GM23248 (cell line): ENCODE data around the gene SCGB2A2. TPM values are rescaled to one million over a fixed set of nuclear protein-coding genes. Genes with fewer than 3 reads are reported as not detected.

ENCODE experiments used
- DNase-seq: peaks from one replicate; pipeline ENCODE4 v3.0.0-alpha.2; 2015
- H2AFZ ChIP-seq: fragments of 200-600 bp; sonication (generic); 2 replicates; pipeline ENCODE4 v1.6.1; 2016; ENCODE audit warnings: antibody characterized with exemption
- H3F3A ChIP-seq: fragments of 200-600 bp; sonication (generic); 2 replicates; pipeline ENCODE4 v1.6.1; 2016; ENCODE audit warnings: mild to moderate bottlenecking, antibody characterized with exemption, mixed run types; ENCODE audit not compliant: insufficient read depth
- H3K27ac ChIP-seq: fragments of 200-600 bp; sonication (generic); 2 replicates; pipeline ENCODE4 v1.5.1; 2016; ENCODE audit warnings: mild to moderate bottlenecking
- H3K27me3 ChIP-seq: fragments of 200-600 bp; sonication (generic); replicated peaks from 2 replicates; pipeline ENCODE4 v1.6.1; 2016; ENCODE audit warnings: mild to moderate bottlenecking; ENCODE audit not compliant: insufficient read depth
- H3K36me3 ChIP-seq: fragments of 200-600 bp; sonication (generic); 2 replicates; pipeline ENCODE4 v1.6.1; 2016; ENCODE audit warnings: low read depth, mild to moderate bottlenecking
- H3K4me1 ChIP-seq: fragments of 200-600 bp; sonication (generic); 2 replicates; pipeline ENCODE4 v1.6.1; 2016; ENCODE audit warnings: mild to moderate bottlenecking; ENCODE audit not compliant: insufficient read depth
- H3K4me2 ChIP-seq: fragments of 200-600 bp; sonication (generic); one replicate; pipeline ENCODE4 v1.6.1; 2016; ENCODE audit warnings: mild to moderate bottlenecking; ENCODE audit not compliant: unreplicated experiment
- H3K4me3 ChIP-seq: fragments of 200-600 bp; sonication (generic); 2 replicates; pipeline ENCODE4 v1.5.1; 2016; ENCODE audit warnings: mild to moderate bottlenecking
- H3K79me2 ChIP-seq: fragments of 200-600 bp; sonication (generic); 2 replicates; pipeline ENCODE4 v1.6.1; 2016; ENCODE audit warnings: mild to moderate bottlenecking; ENCODE audit not compliant: insufficient read depth
- H3K9ac ChIP-seq: fragments of 200-600 bp; sonication (generic); 2 replicates; pipeline ENCODE4 v1.6.1; 2016; ENCODE audit warnings: mild to moderate bottlenecking
- H3K9me2 ChIP-seq: fragments of 200-600 bp; sonication (generic); 2 replicates; pipeline ENCODE4 v1.6.1; 2016; ENCODE audit warnings: mixed run types, mild to moderate bottlenecking, moderate library complexity; ENCODE audit not compliant: insufficient read depth
- H3K9me3 ChIP-seq: fragments of 200-600 bp; sonication (generic); one replicate; pipeline ENCODE4 v1.6.1; 2017; ENCODE audit warnings: low read depth
- H4K20me1 ChIP-seq: fragments of 200-600 bp; sonication (generic); 2 replicates; pipeline ENCODE4 v1.6.0; 2016; ENCODE audit not compliant: insufficient read depth
- EZH2 ChIP-seq: fragments of 200-600 bp; sonication (generic); IDR thresholded peaks from 2 replicates; pipeline ENCODE4 v1.6.1; 2018; ENCODE audit warnings: antibody characterized with exemption, mild to moderate bottlenecking; ENCODE audit not compliant: insufficient read depth, poor library complexity, severe bottlenecking
- EZH2phosphoT487 ChIP-seq: fragments of 200-600 bp; sonication (generic); IDR thresholded peaks from 2 replicates; pipeline ENCODE4 v1.6.1; 2018; ENCODE audit warnings: antibody characterized with exemption, moderate library complexity, mild to moderate bottlenecking, low read depth; ENCODE audit not compliant: insufficient read depth
- WGBS, 2 experiments: methylation state at CpG; one replicate each; pipeline ENCODE4 v1.1.6; 2015 to 2017; ENCODE audit warnings: low lambda C conversion rate in 2 of 2, low coverage in 1 of 2; ENCODE audit errors: missing lambda C conversion rate in 2 of 2; 5-methylcytosine and 5-hydroxymethylcytosine counted together
- in situ Hi-C: fragments of 300-500 bp; cut with MboI; formaldehyde crosslinking; loops from 2 replicates; pipeline ENCODE4 v1.15.0; 2020
- polyA plus RNA-seq: library from polyadenylated mRNA; unstranded; fragments of >200 nt; fragmentation: Nextera tagmentation; extraction: Ambion mirVana; gene quantifications from 2 replicates; pipeline ENCODE4 v1.2.1, GENCODE V29; 2016
- total RNA-seq: library from RNA; depleted of rRNA; stranded (reverse); fragments of >200 nt; shearing (Covaris generic); gene quantifications from 2 replicates; pipeline ENCODE4 v1.2.3, GENCODE V29; 2014

SCGB2A2 gene
- total and polyA plus RNA-seq, 2 experiments from 2014 or later = not detected

DNA sequence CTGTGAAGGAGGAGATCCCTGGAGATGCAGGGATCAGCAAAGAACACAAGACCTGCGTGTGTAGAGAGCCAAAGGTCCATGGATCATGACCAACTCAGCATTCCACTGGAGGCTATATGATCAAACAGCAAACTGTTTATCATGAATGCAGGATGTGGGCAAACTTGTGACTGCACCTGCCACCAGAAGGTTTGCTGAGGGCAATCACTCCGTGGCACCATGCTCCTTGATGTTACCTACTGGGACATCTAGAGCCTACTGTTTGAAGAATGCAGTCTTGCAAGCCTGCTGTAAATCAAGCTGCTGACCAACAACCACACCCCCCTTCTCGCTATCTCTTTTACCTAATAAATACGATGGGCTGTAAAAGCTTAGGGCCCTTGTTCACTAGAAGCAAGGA is 18.3 kb upstream of the SCGB2A2 start:
- H3K4me1 ChIP-seq = no peaks in the 10 kb centered on the region
- no peaks in the 10 kb centered on the region for H3F3A ChIP-seq
- no peaks in the 10 kb centered on the region for H3K79me2 ChIP-seq
- H3K9me2 ChIP-seq = no peaks in the 10 kb centered on the region
- H3K27me3 ChIP-seq = no peaks in the 10 kb centered on the region
- no peak overlapping the region for H3K4me3 ChIP-seq
- no peaks in the 10 kb centered on the region for H3K36me3 ChIP-seq
- no peaks in the 10 kb centered on the region for H3K9me3 ChIP-seq
- in situ Hi-C loops = no loop called here
- no peak for DNase-seq
- no peak overlapping the region for H3K27ac ChIP-seq
- no peak overlapping the region for H2AFZ ChIP-seq
- H4K20me1 ChIP-seq = no peaks in the 10 kb centered on the region
- no peak overlapping the region for H3K4me2 ChIP-seq
- H3K9ac ChIP-seq = no peak overlapping the region
- no peak for TF ChIP-seq EZH2phosphoT487
- TF ChIP-seq EZH2 = no peak
- 10 to 15% methylated on average over 4 of the region's 4 CpGs for WGBS, 2 experiments

- no peak for DNase-seq
- H3K4me2 ChIP-seq = no peak overlapping the region
- no peaks in the 10 kb centered on the region for H3K9me2 ChIP-seq
- H3K79me2 ChIP-seq = no peaks in the 10 kb centered on the region
- in situ Hi-C loops = no loop called here
- H3K4me3 ChIP-seq = no peak overlapping the region
- no peaks in the 10 kb centered on the region for H3K36me3 ChIP-seq
- no peak overlapping the region for H3K9ac ChIP-seq
- H3K27me3 ChIP-seq = no peaks in the 10 kb centered on the region
- no peaks in the 10 kb centered on the region for H3K9me3 ChIP-seq
- H3K27ac ChIP-seq = no peak overlapping the region
- TF ChIP-seq EZH2 (no peak), EZH2phosphoT487 (no peak)
- 47 to 53% methylated on average over 3 of the region's 3 CpGs for WGBS, 2 experiments
- no peaks in the 10 kb centered on the region for H3F3A ChIP-seq
- no peak overlapping the region for H2AFZ ChIP-seq
- no peaks in the 10 kb centered on the region for H3K4me1 ChIP-seq
- no peaks in the 10 kb centered on the region for H4K20me1 ChIP-seq
Observed at GRCh38 chr11:62253999-62254542, 15.9 kb upstream of the SCGB2A2 start.

DNA sequence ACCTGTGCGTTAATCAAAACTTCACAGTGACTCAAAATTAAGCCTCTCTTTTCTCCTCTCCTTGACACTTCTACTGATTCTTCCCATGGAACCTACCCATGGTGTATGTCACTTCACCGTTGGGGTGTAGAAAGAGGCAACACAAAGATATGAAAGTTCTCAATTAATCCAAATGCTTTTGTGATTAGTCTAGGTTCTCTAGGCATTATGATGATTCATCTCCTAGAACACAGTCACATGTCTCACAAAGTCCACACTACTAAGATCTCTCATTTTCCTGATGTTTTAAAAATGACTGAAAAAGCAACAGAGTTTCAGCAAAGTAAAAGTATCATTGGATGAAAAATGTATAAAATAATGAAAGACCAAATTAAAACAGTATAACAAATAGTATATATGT is 13.7 kb upstream of the SCGB2A2 start:
- Histone ChIP-seq H3K4me1 (no peaks in the 10 kb centered on the region), H4K20me1 (no peaks in the 10 kb centered on the region), H3F3A (no peaks in the 10 kb centered on the region), H3K9me3 (no peaks in the 10 kb centered on the region), H3K9me2 (no peaks in the 10 kb centered on the region), H3K36me3 (no peaks in the 10 kb centered on the region), H3K27ac (no peak overlapping the region), H3K9ac (no peak overlapping the region), H3K4me3 (no peak overlapping the region), H3K4me2 (no peak overlapping the region), H3K27me3 (no peaks in the 10 kb centered on the region), H3K79me2 (no peaks in the 10 kb centered on the region), H2AFZ (no peak overlapping the region)
- in situ Hi-C loops = no loop called here
- peak; percentile 34 for DNase-seq
- TF ChIP-seq EZH2phosphoT487 (no peak), EZH2 (no peak)
- 28 to 35% methylated on average over 2 of the region's 2 CpGs for WGBS, 2 experiments

DNA sequence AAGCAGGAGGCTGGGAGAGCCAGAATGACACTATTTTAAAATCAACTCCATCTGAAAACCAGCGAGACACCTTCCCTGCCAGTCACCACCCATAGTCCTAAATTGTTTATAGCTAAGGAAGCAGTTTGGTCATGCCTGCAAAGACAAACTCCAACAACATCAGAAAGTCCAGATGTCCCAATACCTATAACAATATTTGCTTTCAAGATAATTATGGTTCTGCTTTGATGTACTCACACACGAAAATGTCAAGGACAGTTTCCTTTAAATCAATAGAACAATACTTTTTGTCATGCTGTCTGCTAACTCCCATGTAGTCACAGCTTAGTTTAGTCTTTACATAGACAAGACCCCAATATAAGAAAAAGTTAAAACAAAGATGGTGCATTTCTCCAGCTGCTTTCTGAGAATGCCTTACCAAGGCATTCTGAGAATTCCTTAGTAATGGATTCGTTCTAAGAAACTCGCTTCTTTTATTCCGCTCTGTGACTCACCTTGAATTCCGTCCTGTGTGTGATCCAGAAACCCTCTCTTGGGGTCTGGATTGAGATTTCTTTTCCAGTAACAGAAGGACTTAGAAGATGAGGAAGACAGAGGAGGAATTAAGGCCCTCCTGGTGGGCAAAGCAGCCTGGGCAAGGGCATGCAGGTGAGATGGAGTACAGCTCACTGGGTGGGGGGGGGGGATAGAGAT is 9.6 kb upstream of the SCGB2A2 start:
- Histone ChIP-seq H3K9me3 (no peaks in the 10 kb centered on the region), H3K36me3 (no peaks in the 10 kb centered on the region), H3F3A (0 out of 2 replicates have a peak, but pooled peaks cover 5% of the 10 kb centered on the region), H3K9me2 (no peaks in the 10 kb centered on the region), H3K4me2 (no peak overlapping the region), H2AFZ (no peak overlapping the region), H3K9ac (no peak overlapping the region), H3K27me3 (no peaks in the 10 kb centered on the region), H4K20me1 (no peaks in the 10 kb centered on the region), H3K27ac (no peak overlapping the region), H3K79me2 (no peaks in the 10 kb centered on the region), H3K4me1 (no peaks in the 10 kb centered on the region), H3K4me3 (no peak overlapping the region)
- in situ Hi-C loops = no loop called here
- TF ChIP-seq EZH2phosphoT487 (no peak), EZH2 (no peak)
- no peak for DNase-seq
- WGBS, 2 experiments = 45 to 47% methylated on average over 6 of the region's 6 CpGs
